Parathyroid adenoma (tissue), 2 donors: ENCODE measurements around the gene ITPR2.

Experiments
- H2AFZ ChIP-seq: fragments of 300-600 bp; sonication (generic); one replicate; pipeline ENCODE4 v1.7.0; 2017; ENCODE audit warnings: antibody characterized with exemption, mild to moderate bottlenecking
- H3K27ac ChIP-seq: fragments of 300-600 bp; sonication (generic); one replicate; pipeline ENCODE4 v1.7.0; 2017
- H3K27me3 ChIP-seq: fragments of 300-600 bp; sonication (generic); one replicate; pipeline ENCODE4 v1.7.0; 2017; ENCODE audit warnings: low read length; ENCODE audit not compliant: control insufficient read depth, insufficient read depth
- H3K36me3 ChIP-seq: fragments of 300-600 bp; sonication (generic); one replicate; pipeline ENCODE4 v1.7.0; 2017; ENCODE audit warnings: low read length; ENCODE audit not compliant: control insufficient read depth, insufficient read depth
- H3K4me1 ChIP-seq: fragments of 300-600 bp; sonication (generic); one replicate; pipeline ENCODE4 v1.7.0; 2017; ENCODE audit warnings: control low read depth
- H3K4me2 ChIP-seq: fragments of 300-600 bp; sonication (generic); one replicate; pipeline ENCODE4 v1.7.0; 2017; ENCODE audit warnings: low read length
- H3K4me3 ChIP-seq: fragments of 300-600 bp; sonication (generic); one replicate; pipeline ENCODE4 v1.7.0; 2017; ENCODE audit warnings: low read depth, low read length
- H3K79me2 ChIP-seq: fragments of 300-600 bp; sonication (generic); one replicate; pipeline ENCODE4 v1.7.0; 2017; ENCODE audit warnings: control low read depth
- H3K9ac ChIP-seq: fragments of 300-600 bp; sonication (generic); one replicate; pipeline ENCODE4 v1.7.0; 2017; ENCODE audit warnings: mild to moderate bottlenecking
- H3K9me3 ChIP-seq: fragments of 300-600 bp; sonication (generic); one replicate; pipeline ENCODE4 v1.7.0; 2017; ENCODE audit warnings: low read length; ENCODE audit not compliant: control insufficient read depth
- TF ChIP-seq, protein P1 (sequence below): fragments of 300-600 bp; sonication (generic); IDR thresholded peaks from one replicate; pipeline ENCODE4 v1.7.0; 2017; ENCODE audit warnings: antibody characterized with exemption, mild to moderate bottlenecking
- donor health status: primary hyperparathyroidism.

Gene ITPR2

GRCh38 chr12:26461776-26462175 is 371.2 kb downstream of the ITPR2 start:
- Histone ChIP-seq H3K36me3 (no peaks in the 10 kb centered on the region), H3K4me2 (no peak overlapping the region), H3K9ac (no peak overlapping the region), H3K4me3 (no peak overlapping the region), H3K4me1 (no peaks in the 10 kb centered on the region), H2AFZ (no peak overlapping the region), H3K27me3 (no peaks in the 10 kb centered on the region), H3K79me2 (no peaks in the 10 kb centered on the region), H3K9me3 (no peaks in the 10 kb centered on the region), H3K27ac (no peak overlapping the region)
- TF ChIP-seq, protein P1, sequence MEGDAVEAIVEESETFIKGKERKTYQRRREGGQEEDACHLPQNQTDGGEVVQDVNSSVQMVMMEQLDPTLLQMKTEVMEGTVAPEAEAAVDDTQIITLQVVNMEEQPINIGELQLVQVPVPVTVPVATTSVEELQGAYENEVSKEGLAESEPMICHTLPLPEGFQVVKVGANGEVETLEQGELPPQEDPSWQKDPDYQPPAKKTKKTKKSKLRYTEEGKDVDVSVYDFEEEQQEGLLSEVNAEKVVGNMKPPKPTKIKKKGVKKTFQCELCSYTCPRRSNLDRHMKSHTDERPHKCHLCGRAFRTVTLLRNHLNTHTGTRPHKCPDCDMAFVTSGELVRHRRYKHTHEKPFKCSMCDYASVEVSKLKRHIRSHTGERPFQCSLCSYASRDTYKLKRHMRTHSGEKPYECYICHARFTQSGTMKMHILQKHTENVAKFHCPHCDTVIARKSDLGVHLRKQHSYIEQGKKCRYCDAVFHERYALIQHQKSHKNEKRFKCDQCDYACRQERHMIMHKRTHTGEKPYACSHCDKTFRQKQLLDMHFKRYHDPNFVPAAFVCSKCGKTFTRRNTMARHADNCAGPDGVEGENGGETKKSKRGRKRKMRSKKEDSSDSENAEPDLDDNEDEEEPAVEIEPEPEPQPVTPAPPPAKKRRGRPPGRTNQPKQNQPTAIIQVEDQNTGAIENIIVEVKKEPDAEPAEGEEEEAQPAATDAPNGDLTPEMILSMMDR: no peak

DNA sequence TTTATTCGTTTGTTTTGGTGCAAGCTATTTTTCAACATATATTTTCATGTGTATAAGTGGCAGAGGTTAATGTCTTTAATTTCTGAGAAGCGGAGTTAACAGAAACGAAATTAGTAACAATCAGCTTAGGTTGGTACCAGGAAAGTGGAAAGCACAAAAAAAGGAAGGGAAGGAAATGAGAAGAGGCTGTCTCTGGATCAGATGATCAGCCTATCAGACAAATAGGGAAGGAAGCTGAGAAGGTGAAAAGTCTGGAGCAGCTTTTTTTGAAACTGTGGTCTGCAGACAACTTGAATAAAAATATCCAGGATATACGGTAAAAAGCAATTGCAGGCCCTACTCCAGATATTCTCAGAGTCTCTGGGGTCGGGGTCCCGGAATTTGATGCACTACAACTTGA is 372.6 kb downstream of the ITPR2 start:
- Histone ChIP-seq H3K27me3 (no peaks in the 10 kb centered on the region), H3K9me3 (no peaks in the 10 kb centered on the region), H3K79me2 (no peaks in the 10 kb centered on the region), H3K36me3 (no peaks in the 10 kb centered on the region), H3K27ac (no peak overlapping the region), H3K9ac (no peak overlapping the region), H3K4me2 (no peak overlapping the region), H2AFZ (no peak overlapping the region), H3K4me1 (no peaks in the 10 kb centered on the region), H3K4me3 (no peak overlapping the region)
- TF ChIP-seq, protein P1: no peak

DNA sequence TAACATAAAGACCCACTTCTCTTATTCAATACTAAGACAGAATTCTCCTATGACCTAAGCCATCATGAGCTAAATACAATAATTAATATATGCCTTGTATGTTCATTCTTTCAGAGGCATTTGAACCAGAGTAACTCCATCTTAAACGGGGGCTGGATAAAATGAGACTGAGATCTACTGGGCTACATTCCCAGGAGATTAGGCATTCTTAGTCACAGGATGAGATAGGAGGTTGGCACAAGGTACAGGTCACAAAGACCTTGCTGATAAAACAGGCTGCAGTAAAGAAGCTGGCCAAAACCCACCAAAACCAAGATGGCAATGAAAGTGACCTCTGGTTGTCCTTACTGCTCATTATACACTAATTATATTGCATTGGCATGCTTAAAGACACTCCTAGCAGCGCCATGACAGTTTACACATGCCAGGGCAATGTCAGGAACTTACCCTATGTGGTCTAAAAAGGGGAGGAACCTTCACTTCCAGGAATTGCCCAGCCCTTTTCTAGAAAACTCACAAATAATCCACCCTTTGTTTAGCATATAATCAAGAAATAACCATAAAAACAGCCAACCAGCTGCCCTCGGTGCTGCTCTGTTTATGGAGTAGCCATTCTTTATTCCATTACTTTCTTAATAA is 376.9 kb downstream of the ITPR2 start:
- Histone ChIP-seq H3K27ac (no peak overlapping the region), H3K9ac (no peak overlapping the region), H3K27me3 (no peaks in the 10 kb centered on the region), H3K9me3 (no peaks in the 10 kb centered on the region), H3K79me2 (no peaks in the 10 kb centered on the region), H3K4me2 (no peak overlapping the region), H2AFZ (no peak overlapping the region), H3K36me3 (no peaks in the 10 kb centered on the region), H3K4me1 (no peaks in the 10 kb centered on the region), H3K4me3 (no peak overlapping the region)
- TF ChIP-seq, protein P1: no peak

DNA sequence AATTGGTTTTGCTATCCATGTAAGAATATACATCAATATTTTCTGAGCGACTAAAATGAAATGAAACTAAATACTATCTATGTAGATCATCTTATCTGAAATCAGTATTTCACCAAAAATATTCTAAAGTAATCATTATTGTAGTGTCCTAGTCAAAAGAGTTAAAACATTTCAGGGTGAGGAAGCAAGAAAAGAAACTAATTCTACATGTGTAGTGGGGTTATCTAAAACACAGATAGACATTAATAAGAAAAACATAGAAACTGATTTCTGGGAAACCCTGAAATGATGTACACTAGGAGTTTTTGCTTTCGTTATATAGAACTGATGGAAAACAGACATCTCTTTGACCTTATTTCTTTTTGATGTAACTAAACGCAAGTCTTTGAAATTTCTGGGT is 379.7 kb downstream of the ITPR2 start:
- no peak overlapping the region for H3K27ac ChIP-seq
- TF ChIP-seq, protein P1: no peak
- no peaks in the 10 kb centered on the region for H3K79me2 ChIP-seq
- H2AFZ ChIP-seq: no peak overlapping the region
- no peaks in the 10 kb centered on the region for H3K9me3 ChIP-seq
- H3K27me3 ChIP-seq: no peaks in the 10 kb centered on the region
- H3K4me1 ChIP-seq: no peaks in the 10 kb centered on the region
- no peak overlapping the region for H3K4me2 ChIP-seq
- no peaks in the 10 kb centered on the region for H3K36me3 ChIP-seq
- no peak overlapping the region for H3K9ac ChIP-seq
- no peak overlapping the region for H3K4me3 ChIP-seq

GRCh38 chr12:26452511-26452910 is 380.5 kb downstream of the ITPR2 start:
- no peaks in the 10 kb centered on the region for H3K27me3 ChIP-seq
- TF ChIP-seq, protein P1: no peak

More at GRCh38 chr12:26452511-26452910, 380.5 kb downstream of the ITPR2 start:
- Histone ChIP-seq H3K4me2 (no peak overlapping the region), H3K27ac (no peak overlapping the region), H2AFZ (no peak overlapping the region), H3K79me2 (no peaks in the 10 kb centered on the region), H3K9ac (no peak overlapping the region), H3K4me3 (no peak overlapping the region), H3K36me3 (no peaks in the 10 kb centered on the region), H3K4me1 (no peaks in the 10 kb centered on the region), H3K9me3 (no peaks in the 10 kb centered on the region)
